Measurements from ENCODE around the gene TPI1.

TPI1 gene

DNA sequence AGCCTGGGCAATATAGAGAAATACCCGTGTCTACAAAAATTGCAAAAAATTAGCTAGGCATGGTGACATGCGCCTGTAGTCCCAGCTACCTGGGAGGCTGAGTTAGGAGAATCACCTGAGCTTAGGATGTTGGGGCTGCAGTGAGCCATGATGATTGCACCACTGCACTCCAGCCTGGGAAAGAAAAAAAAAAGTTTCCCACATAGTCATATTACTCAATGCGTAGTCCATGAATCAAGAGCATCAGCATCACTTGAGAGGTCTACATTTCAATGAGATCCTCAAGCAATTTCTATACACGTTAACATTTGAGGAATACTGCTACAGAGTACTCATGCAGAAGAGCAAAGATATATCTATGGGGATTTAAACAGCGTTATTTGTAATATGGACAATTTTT, 32.1 kb downstream of the TPI1 start:
- TF ChIP-seq, protein P1, sequence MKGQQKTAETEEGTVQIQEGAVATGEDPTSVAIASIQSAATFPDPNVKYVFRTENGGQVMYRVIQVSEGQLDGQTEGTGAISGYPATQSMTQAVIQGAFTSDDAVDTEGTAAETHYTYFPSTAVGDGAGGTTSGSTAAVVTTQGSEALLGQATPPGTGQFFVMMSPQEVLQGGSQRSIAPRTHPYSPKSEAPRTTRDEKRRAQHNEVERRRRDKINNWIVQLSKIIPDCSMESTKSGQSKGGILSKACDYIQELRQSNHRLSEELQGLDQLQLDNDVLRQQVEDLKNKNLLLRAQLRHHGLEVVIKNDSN (IDR thresholded peaks at IDR 0.05) = no peak
- TF ChIP-seq ZBTB7A (IDR thresholded peaks at IDR 0.05; ENCODE audit: low read depth) (no peak), EGR1 (IDR thresholded peaks at IDR 0.05) (no peak), TEAD4 (IDR thresholded peaks at IDR 0.05) (no peak), RAD21 (IDR thresholded peaks at IDR 0.05; ENCODE audit: low read depth) (no peak)
- TF ChIP-seq, protein P2, sequence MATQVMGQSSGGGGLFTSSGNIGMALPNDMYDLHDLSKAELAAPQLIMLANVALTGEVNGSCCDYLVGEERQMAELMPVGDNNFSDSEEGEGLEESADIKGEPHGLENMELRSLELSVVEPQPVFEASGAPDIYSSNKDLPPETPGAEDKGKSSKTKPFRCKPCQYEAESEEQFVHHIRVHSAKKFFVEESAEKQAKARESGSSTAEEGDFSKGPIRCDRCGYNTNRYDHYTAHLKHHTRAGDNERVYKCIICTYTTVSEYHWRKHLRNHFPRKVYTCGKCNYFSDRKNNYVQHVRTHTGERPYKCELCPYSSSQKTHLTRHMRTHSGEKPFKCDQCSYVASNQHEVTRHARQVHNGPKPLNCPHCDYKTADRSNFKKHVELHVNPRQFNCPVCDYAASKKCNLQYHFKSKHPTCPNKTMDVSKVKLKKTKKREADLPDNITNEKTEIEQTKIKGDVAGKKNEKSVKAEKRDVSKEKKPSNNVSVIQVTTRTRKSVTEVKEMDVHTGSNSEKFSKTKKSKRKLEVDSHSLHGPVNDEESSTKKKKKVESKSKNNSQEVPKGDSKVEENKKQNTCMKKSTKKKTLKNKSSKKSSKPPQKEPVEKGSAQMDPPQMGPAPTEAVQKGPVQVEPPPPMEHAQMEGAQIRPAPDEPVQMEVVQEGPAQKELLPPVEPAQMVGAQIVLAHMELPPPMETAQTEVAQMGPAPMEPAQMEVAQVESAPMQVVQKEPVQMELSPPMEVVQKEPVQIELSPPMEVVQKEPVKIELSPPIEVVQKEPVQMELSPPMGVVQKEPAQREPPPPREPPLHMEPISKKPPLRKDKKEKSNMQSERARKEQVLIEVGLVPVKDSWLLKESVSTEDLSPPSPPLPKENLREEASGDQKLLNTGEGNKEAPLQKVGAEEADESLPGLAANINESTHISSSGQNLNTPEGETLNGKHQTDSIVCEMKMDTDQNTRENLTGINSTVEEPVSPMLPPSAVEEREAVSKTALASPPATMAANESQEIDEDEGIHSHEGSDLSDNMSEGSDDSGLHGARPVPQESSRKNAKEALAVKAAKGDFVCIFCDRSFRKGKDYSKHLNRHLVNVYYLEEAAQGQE (IDR thresholded peaks at IDR 0.05; ENCODE audit: low read depth) = no peak

DNA sequence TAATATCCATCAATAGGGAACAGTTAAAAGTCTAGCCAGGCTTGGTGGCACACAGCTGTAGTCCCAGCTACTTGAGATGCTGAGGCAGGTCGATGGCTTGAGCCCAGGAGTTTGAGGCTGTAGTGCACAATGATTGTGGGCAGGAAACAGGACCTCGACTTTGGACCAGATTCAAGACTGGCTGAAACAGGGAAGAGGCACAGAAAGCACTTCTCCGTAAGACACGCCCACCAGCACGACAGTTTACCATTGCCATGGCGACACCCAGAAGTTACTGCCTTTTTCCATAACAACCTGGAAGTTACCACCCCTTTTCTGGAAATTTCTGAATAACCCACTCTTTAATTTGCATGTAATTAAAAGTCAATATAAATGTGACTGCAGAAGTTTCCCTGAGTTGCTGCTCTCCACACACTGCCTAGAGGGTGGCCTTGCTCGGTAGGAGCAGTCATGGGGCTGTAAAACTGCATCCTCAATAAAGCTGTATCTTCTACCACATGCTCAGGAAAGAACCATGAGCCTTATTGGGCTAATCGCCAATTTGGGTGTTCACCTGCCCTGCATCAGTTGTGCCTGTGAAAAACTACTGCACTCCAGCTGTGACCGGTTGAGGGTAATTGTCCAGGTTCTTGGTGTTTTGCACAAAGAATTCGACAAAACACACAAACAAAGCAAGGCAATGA, 32.6 kb downstream of the TPI1 start:
- TF ChIP-seq, protein P3, sequence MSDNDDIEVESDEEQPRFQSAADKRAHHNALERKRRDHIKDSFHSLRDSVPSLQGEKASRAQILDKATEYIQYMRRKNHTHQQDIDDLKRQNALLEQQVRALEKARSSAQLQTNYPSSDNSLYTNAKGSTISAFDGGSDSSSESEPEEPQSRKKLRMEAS (IDR thresholded peaks at IDR 0.05) = peak; percentile 36; the same call in 1 of the 2 replicates
- TF ChIP-seq TCF12 (IDR thresholded peaks at IDR 0.05; ENCODE audit: low read depth) (no peak), EP300 (IDR thresholded peaks at IDR 0.05; ENCODE audit: borderline replicate concordance) (no peak), TAF1 (IDR thresholded peaks at IDR 0.05; ENCODE audit: low read depth) (no peak), TEAD4 (IDR thresholded peaks at IDR 0.05) (no peak), CREB1 (IDR thresholded peaks at IDR 0.05; ENCODE audit: low read depth) (no peak), FOXM1 (IDR thresholded peaks at IDR 0.05; ENCODE audit: borderline replicate concordance, low read depth) (no peak), EGR1 (IDR thresholded peaks at IDR 0.05) (no peak), RAD21 (IDR thresholded peaks at IDR 0.05; ENCODE audit: low read depth) (no peak), CEBPB (IDR thresholded peaks at IDR 0.05) (no peak), YY1 (IDR thresholded peaks at IDR 0.05; ENCODE audit: low read depth) (no peak), ZBTB7A (IDR thresholded peaks at IDR 0.05; ENCODE audit: low read depth) (no peak), NFIC (IDR thresholded peaks at IDR 0.05) (peak; percentile 9; the same call in 1 of the 2 replicates)
- TF ChIP-seq, protein P1 (IDR thresholded peaks at IDR 0.05) = no peak
- TF ChIP-seq, protein P2 (IDR thresholded peaks at IDR 0.05; ENCODE audit: low read depth) = no peak

DNA sequence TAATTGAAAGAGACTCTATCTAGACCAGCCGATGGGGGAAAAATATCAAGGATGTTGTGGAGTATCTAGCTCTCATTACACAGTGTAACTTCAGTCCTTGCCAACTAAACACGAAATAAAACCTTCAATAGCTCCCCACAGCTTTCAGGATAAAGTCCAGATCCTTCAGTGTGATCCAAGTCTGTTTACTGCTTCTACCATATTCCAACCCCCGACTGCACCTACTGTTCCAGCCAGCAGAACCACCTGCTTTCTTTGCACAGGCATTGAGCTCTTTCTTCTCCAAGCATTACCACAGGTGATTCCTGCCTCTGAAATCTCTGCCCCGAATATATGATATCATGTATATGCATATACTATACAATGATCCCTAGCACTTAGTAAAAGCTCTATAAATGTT, 35.1 kb downstream of the TPI1 start:
- TF ChIP-seq, protein P3 (IDR thresholded peaks at IDR 0.05) = no peak
- TF ChIP-seq, protein P1 (IDR thresholded peaks at IDR 0.05) = no peak
- TF ChIP-seq, protein P2 (IDR thresholded peaks at IDR 0.05; ENCODE audit: low read depth) = no peak
- TF ChIP-seq CEBPB (IDR thresholded peaks at IDR 0.05) = no peak
- no peak for TF ChIP-seq ZBTB7A (IDR thresholded peaks at IDR 0.05; ENCODE audit: low read depth)
- TF ChIP-seq RAD21 (IDR thresholded peaks at IDR 0.05; ENCODE audit: low read depth) = no peak
- no peak for TF ChIP-seq TEAD4 (IDR thresholded peaks at IDR 0.05)
- TF ChIP-seq CREB1 (IDR thresholded peaks at IDR 0.05; ENCODE audit: low read depth) = no peak
- no peak for TF ChIP-seq YY1 (IDR thresholded peaks at IDR 0.05; ENCODE audit: low read depth)
- TF ChIP-seq TAF1 (IDR thresholded peaks at IDR 0.05; ENCODE audit: low read depth) = no peak
- no peak for TF ChIP-seq TCF12 (IDR thresholded peaks at IDR 0.05; ENCODE audit: low read depth)
- TF ChIP-seq EP300 (IDR thresholded peaks at IDR 0.05; ENCODE audit: borderline replicate concordance) = no peak
- no peak for TF ChIP-seq FOXM1 (IDR thresholded peaks at IDR 0.05; ENCODE audit: borderline replicate concordance, low read depth)

DNA sequence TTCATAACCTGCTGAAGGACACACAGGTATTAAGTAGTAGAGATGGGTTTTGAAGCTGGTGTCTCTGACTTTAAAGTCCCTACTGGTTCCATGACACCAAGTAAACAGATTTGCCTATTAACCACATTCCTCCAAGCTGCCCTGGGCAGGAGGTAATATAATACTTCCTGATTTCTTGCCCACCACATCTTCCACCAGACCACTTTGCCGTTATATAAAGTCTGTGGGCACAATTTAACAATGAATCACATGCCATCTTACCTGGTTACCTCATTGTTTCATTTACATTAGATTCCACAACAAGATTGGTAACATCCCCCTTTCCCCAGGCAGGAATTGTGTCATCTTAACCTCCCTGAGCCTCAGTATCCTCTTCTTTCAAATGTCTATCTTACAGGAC, 36.4 kb downstream of the TPI1 start:
- TF ChIP-seq TCF12 (IDR thresholded peaks at IDR 0.05; ENCODE audit: low read depth) = no peak
- no peak for TF ChIP-seq FOXM1 (IDR thresholded peaks at IDR 0.05; ENCODE audit: borderline replicate concordance, low read depth)
- TF ChIP-seq EGR1 (IDR thresholded peaks at IDR 0.05) = no peak
- TF ChIP-seq CREB1 (IDR thresholded peaks at IDR 0.05; ENCODE audit: low read depth) = no peak
- TF ChIP-seq YY1 (IDR thresholded peaks at IDR 0.05; ENCODE audit: low read depth) = no peak
